Caco-2 (cell line): Measurements from ENCODE around the gene GTF3C4. TPM values are rescaled to one million over a fixed set of nuclear protein-coding genes. Genes with fewer than 3 reads are reported as not detected.

ENCODE experiments used
- BruUV-seq: library from RNA; stranded (reverse); fragments of 400-500 nt; replicated peaks from 2 replicates; lab custom pipeline; 2021; lab: Mats Ljungman, UMichigan
- CTCF ChIA-PET: fragments of 300-600 bp; sonication (Branson Sonifier 250); formaldehyde crosslinking; loops from one replicate; lab custom pipeline; 2022; ENCODE audit warnings: antibody characterized with exemption; lab: Charles Lee
- POLR2A ChIA-PET: fragments of 300-600 bp; sonication (Branson Sonifier 250); formaldehyde crosslinking; loops from one replicate; lab custom pipeline; 2022; ENCODE audit warnings: antibody characterized with exemption; lab: Charles Lee
- DNase-seq, 2 experiments: peaks; one replicate each; pipeline versions ENCODE4 v3.0.0 to v3.0.0-alpha.2; 2020 to 2022
- H3K27me3 ChIP-seq: replicated peaks from 2 replicates; pipeline ENCODE4 v1.6.0; 2011; ENCODE audit warnings: low read length; ENCODE audit not compliant: control insufficient read depth, insufficient read depth
- H3K36me3 ChIP-seq: 2 replicates; pipeline ENCODE4 v1.5.1; 2011; ENCODE audit warnings: low read length; ENCODE audit not compliant: control insufficient read depth, insufficient read depth
- H3K4me1 ChIP-seq: fragments of 250-450 bp; sonication (Bioruptor Pico); 2 replicates; pipeline ENCODE4 v1.5.1; 2020; ENCODE audit warnings: mild to moderate bottlenecking
- H3K4me3 ChIP-seq: 2 replicates; pipeline ENCODE4 v1.5.1; 2011; ENCODE audit warnings: low read depth, mild to moderate bottlenecking, control low read depth, low read length
- H3K9me3 ChIP-seq: fragments of 250-450 bp; sonication (Bioruptor Pico); 2 replicates; pipeline ENCODE4 v1.5.1; 2020; ENCODE audit warnings: mild to moderate bottlenecking, moderate library complexity
- H3K27ac Mint-ChIP-seq: one replicate; pipeline ENCODE4 v1.8.0; 2022; ENCODE audit warnings: mixed read lengths; ENCODE audit not compliant: unreplicated experiment
- H3K27me3 Mint-ChIP-seq: one replicate; pipeline ENCODE4 v1.8.0; 2022; ENCODE audit warnings: mixed read lengths; ENCODE audit not compliant: insufficient read depth, unreplicated experiment
- H3K36me3 Mint-ChIP-seq: one replicate; pipeline ENCODE4 v1.8.0; 2022; ENCODE audit warnings: mild to moderate bottlenecking, mixed read lengths; ENCODE audit not compliant: insufficient read depth, unreplicated experiment
- H3K4me1 Mint-ChIP-seq: one replicate; pipeline ENCODE4 v1.8.0; 2022; ENCODE audit warnings: low read depth, mixed read lengths; ENCODE audit not compliant: unreplicated experiment
- H3K4me3 Mint-ChIP-seq: one replicate; pipeline ENCODE4 v1.8.0; 2022; ENCODE audit warnings: mild to moderate bottlenecking, moderate library complexity, mixed read lengths; ENCODE audit not compliant: unreplicated experiment
- H3K9me3 Mint-ChIP-seq: one replicate; pipeline ENCODE4 v1.8.0; 2022; ENCODE audit warnings: mixed read lengths; ENCODE audit not compliant: unreplicated experiment
- intact Hi-C: fragments of 100-400 bp; cut with micrococcal nuclease; formaldehyde crosslinking; loops from one replicate; pipeline ENCODE4 v1.10.0; 2022; ENCODE audit not compliant: unreplicated experiment
- total RNA-seq: library from RNA; stranded (reverse); gene quantifications from 2 replicates; pipeline ENCODE4 v1.2.3, GENCODE V29; 2022
- TF ChIP-seq, protein P1 (sequence below), 2 experiments: fragments of 200-600 bp in 1 of 2; IDR thresholded peaks; 1 replicate in 1 of 2; 2 replicates in 1 of 2; pipeline versions ENCODE4 v1.5.1 to v1.8.0; 2011 to 2022; ENCODE audit warnings: antibody characterized with exemption in 1 of 2, control low read depth in 1 of 2, inconsistent platforms in 1 of 2, low read depth in 1 of 2, low read length in 1 of 2, mild to moderate bottlenecking in 1 of 2, moderate library complexity in 1 of 2; ENCODE audit not compliant: insufficient read depth in 1 of 2, severe bottlenecking in 1 of 2, unreplicated experiment in 1 of 2

Gene GTF3C4
- total RNA-seq, 1 experiment from 2014 or later = 23.6 TPM

DNA sequence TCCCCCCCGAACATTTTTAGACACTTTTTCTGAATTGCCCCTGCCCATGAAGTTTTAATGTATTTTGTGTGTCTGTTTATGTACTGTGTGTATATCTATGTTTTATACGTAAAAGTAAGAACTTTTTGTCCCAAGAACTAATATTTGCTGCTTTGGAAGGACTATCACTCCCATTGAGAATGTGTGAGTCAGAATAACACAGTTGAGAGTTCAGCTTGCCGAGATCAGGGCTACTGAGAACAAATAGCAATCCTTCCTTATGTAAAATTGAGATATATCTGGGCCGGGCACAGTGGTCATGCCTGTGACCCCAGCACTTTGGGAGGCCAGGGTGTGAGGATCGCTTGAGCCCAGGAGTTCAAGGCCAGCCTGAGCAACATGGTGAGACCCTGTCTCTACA, 11.3 kb downstream of the GTF3C4 start:
- H3K36me3 Mint-ChIP-seq = peaks cover 83% of the 10 kb centered on the region
- H3K27ac Mint-ChIP-seq = no peak overlapping the region
- no peak overlapping the region for H3K4me3 Mint-ChIP-seq
- Histone ChIP-seq H3K4me1 (no peaks in the 10 kb centered on the region), H3K4me3 (no peak overlapping the region), H3K27me3 (no peaks in the 10 kb centered on the region), H3K9me3 (no peaks in the 10 kb centered on the region), H3K36me3 (peaks cover 2% of the 10 kb centered on the region)
- ChIA-PET POLR2A (no interaction called here), CTCF (no interaction called here)
- DNase-seq = no peak
- no TSS peak for BruUV-seq
- TF ChIP-seq, protein P1, sequence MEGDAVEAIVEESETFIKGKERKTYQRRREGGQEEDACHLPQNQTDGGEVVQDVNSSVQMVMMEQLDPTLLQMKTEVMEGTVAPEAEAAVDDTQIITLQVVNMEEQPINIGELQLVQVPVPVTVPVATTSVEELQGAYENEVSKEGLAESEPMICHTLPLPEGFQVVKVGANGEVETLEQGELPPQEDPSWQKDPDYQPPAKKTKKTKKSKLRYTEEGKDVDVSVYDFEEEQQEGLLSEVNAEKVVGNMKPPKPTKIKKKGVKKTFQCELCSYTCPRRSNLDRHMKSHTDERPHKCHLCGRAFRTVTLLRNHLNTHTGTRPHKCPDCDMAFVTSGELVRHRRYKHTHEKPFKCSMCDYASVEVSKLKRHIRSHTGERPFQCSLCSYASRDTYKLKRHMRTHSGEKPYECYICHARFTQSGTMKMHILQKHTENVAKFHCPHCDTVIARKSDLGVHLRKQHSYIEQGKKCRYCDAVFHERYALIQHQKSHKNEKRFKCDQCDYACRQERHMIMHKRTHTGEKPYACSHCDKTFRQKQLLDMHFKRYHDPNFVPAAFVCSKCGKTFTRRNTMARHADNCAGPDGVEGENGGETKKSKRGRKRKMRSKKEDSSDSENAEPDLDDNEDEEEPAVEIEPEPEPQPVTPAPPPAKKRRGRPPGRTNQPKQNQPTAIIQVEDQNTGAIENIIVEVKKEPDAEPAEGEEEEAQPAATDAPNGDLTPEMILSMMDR (IDR thresholded peaks at IDR 0.05; ENCODE audit: insufficient read depth in 1 of 2, low read depth in 1 of 2, low read length in 1 of 2, severe bottlenecking in 1 of 2, unreplicated experiment in 1 of 2) = no peak
- H3K4me1 Mint-ChIP-seq = no peaks in the 10 kb centered on the region
- intact Hi-C loops = no loop called here
- H3K27me3 Mint-ChIP-seq = no peaks in the 10 kb centered on the region
- no peaks in the 10 kb centered on the region for H3K9me3 Mint-ChIP-seq

DNA sequence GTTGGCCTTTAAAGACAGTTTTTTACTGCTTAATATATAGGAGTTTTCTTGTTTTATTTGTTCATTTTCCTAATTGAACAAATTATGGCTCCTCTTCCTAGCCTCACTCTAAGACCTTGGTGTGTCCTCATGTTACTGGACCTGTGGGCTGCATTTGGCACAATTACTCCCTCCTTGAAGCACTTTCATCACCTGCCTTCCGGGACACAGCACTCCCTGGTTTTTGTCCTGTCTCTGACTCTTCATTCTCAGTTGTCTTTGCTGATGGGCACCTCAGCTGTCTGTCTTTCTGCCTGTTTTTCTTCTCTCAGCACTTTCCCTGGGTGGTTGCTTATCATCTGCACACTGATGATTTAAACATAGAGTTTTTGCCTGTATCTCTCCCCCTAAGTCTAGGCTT, 13.6 kb downstream of the GTF3C4 start:
- H3K27ac Mint-ChIP-seq = no peak overlapping the region
- Histone ChIP-seq H3K4me1 (no peaks in the 10 kb centered on the region), H3K27me3 (no peaks in the 10 kb centered on the region), H3K36me3 (peaks cover 2% of the 10 kb centered on the region), H3K4me3 (no peak overlapping the region), H3K9me3 (no peaks in the 10 kb centered on the region)
- H3K9me3 Mint-ChIP-seq = no peaks in the 10 kb centered on the region
- TF ChIP-seq, protein P1 (IDR thresholded peaks at IDR 0.05; ENCODE audit: insufficient read depth in 1 of 2, low read depth in 1 of 2, low read length in 1 of 2, severe bottlenecking in 1 of 2, unreplicated experiment in 1 of 2) = no peak
- intact Hi-C loops = no loop called here
- no peaks in the 10 kb centered on the region for H3K4me1 Mint-ChIP-seq
- H3K4me3 Mint-ChIP-seq = no peak overlapping the region
- no peaks in the 10 kb centered on the region for H3K27me3 Mint-ChIP-seq
- H3K36me3 Mint-ChIP-seq = peaks cover 91% of the 10 kb centered on the region
- ChIA-PET POLR2A (no interaction called here), CTCF (no interaction called here)
- BruUV-seq = no TSS peak
- DNase-seq = no peak

DNA sequence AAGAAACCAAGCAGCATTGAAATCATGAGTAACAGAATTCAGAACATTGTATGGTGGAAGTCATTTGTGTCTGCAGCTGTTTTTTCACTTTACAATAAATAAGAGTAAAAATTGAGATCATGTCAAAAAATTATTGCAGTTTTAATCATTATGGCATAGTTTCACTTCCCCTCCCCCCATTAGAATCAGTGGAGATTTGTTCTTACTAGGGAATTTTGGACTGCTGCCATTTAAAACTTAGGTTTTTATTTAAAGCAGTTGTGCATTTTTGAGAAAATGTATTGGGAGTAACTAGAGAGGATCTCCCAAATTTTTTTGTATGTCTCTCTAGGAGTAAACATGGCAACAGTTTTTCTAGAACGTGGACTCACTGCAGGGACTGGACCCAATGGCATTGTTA, 20.4 kb downstream of the GTF3C4 start:
- Mint-ChIP-seq H3K27ac (no peak overlapping the region), H3K36me3 (peaks cover 85% of the 10 kb centered on the region), H3K9me3 (no peaks in the 10 kb centered on the region), H3K4me3 (no peak overlapping the region), H3K27me3 (no peaks in the 10 kb centered on the region), H3K4me1 (no peaks in the 10 kb centered on the region)
- no peak overlapping the region for H3K4me3 ChIP-seq
- POLR2A ChIA-PET = no interaction called here
- H3K36me3 ChIP-seq = peaks cover 4% of the 10 kb centered on the region; the same call in 1 of the 2 replicates
- TF ChIP-seq, protein P1 (IDR thresholded peaks at IDR 0.05; ENCODE audit: insufficient read depth in 1 of 2, low read depth in 1 of 2, low read length in 1 of 2, severe bottlenecking in 1 of 2, unreplicated experiment in 1 of 2) = no peak
- no peak for DNase-seq
- H3K9me3 ChIP-seq = no peaks in the 10 kb centered on the region
- BruUV-seq = no TSS peak
- intact Hi-C loops = no loop called here
- H3K27me3 ChIP-seq = no peaks in the 10 kb centered on the region
- no peaks in the 10 kb centered on the region for H3K4me1 ChIP-seq
- CTCF ChIA-PET = no interaction called here
